Liver (tissue), 9 donors: Measurements from ENCODE around the gene SF3B3. TPM values are rescaled to one million over a fixed set of nuclear protein-coding genes. Genes with fewer than 3 reads are reported as not detected.
A peak's percentile ranks its signal among the peaks of the same experiment; 100 is the strongest.

Experiments used
- DNase-seq: peaks from one replicate; pipeline ENCODE4 v3.0.0-alpha.2; 2017; ENCODE audit warnings: low spot score
- H3K27ac ChIP-seq, 2 donors: one replicate each; pipeline ENCODE4 v1.7.0; 2013; ENCODE audit warnings: inconsistent platforms in 2 of 2, low read length in 2 of 2, control low read depth in 1 of 2, low read depth in 1 of 2, mild to moderate bottlenecking in 1 of 2
- H3K27me3 ChIP-seq, 4 donors: one replicate each; pipeline versions ENCODE4 v1.6.1 to v1.7.0; 2013; ENCODE audit warnings: low read length in 3 of 4, inconsistent platforms in 1 of 4, mild to moderate bottlenecking in 1 of 4, moderate library complexity in 1 of 4; ENCODE audit not compliant: control insufficient read depth in 4 of 4, insufficient read depth in 4 of 4
- H3K36me3 ChIP-seq, 4 donors: one replicate each; pipeline versions ENCODE4 v1.6.1 to v1.7.0; 2013; ENCODE audit warnings: low read length in 3 of 4, mild to moderate bottlenecking in 3 of 4, low read depth in 1 of 4, moderate library complexity in 1 of 4; ENCODE audit not compliant: control insufficient read depth in 4 of 4, insufficient read depth in 3 of 4
- H3K4me1 ChIP-seq, 4 donors: one replicate each; pipeline versions ENCODE4 v1.6.1 to v1.7.0; 2013; ENCODE audit warnings: low read length in 3 of 4, mild to moderate bottlenecking in 3 of 4, moderate library complexity in 1 of 4; ENCODE audit not compliant: control insufficient read depth in 4 of 4, insufficient read depth in 4 of 4
- H3K4me3 ChIP-seq, 3 donors: one replicate each; pipeline versions ENCODE4 v1.6.1 to v1.7.0; 2013; ENCODE audit warnings: low read length in 3 of 3, control low read depth in 1 of 3, low read depth in 1 of 3, mild to moderate bottlenecking in 1 of 3
- H3K9ac ChIP-seq, 2 donors: one replicate each; pipeline ENCODE4 v1.7.0; 2013; ENCODE audit warnings: low read length in 2 of 2, mild to moderate bottlenecking in 2 of 2, moderate library complexity in 2 of 2, control low read depth in 1 of 2, low read depth in 1 of 2
- H3K9me3 ChIP-seq, 4 donors: one replicate each; pipeline versions ENCODE4 v1.6.1 to v1.7.0; 2013; ENCODE audit warnings: low read length in 3 of 4; ENCODE audit not compliant: control insufficient read depth in 4 of 4
- CTCF ChIP-seq: fragments of 150-350 bp; IDR thresholded peaks from 2 replicates; pipeline ENCODE4 v1.5.1; 2017; ENCODE audit warnings: improper control_type of control experiment, low read depth, low read length; ENCODE audit not compliant: missing input control
- EGR1 ChIP-seq, 2 donors: IDR thresholded peaks; 2 replicates each; pipeline ENCODE4 v1.6.1; 2016 to 2018; ENCODE audit warnings: antibody characterized with exemption in 2 of 2, low read depth in 2 of 2
- FOXA1 ChIP-seq: IDR thresholded peaks from 2 replicates; pipeline ENCODE4 v1.6.1; 2016; ENCODE audit warnings: antibody characterized with exemption
- FOXA2 ChIP-seq: IDR thresholded peaks from 2 replicates; pipeline ENCODE4 v1.6.1; 2016; ENCODE audit warnings: antibody characterized with exemption
- GABPA ChIP-seq, 2 donors: IDR thresholded peaks in 1 of 2; conservative IDR thresholded peaks in 1 of 2; 2 replicates each; pipeline ENCODE4 v1.6.1; 2016; ENCODE audit warnings: antibody characterized with exemption in 2 of 2, mild to moderate bottlenecking in 1 of 2, moderate library complexity in 1 of 2
- HNF4A ChIP-seq, 2 donors: conservative IDR thresholded peaks; 2 replicates each; pipeline ENCODE4 v1.6.1; 2016; ENCODE audit warnings: antibody characterized with exemption in 2 of 2, mild to moderate bottlenecking in 2 of 2
- HNF4G ChIP-seq: IDR thresholded peaks from 2 replicates; pipeline ENCODE4 v1.6.1; 2016; ENCODE audit warnings: antibody characterized with exemption
- JUND ChIP-seq, 2 donors: IDR thresholded peaks; 2 replicates each; pipeline ENCODE4 v1.6.1; 2016; ENCODE audit warnings: antibody characterized with exemption in 2 of 2
- MAX ChIP-seq: IDR thresholded peaks from 2 replicates; pipeline ENCODE4 v1.6.1; 2016; ENCODE audit warnings: antibody characterized with exemption
- NR2F2 ChIP-seq: IDR thresholded peaks from 2 replicates; pipeline ENCODE4 v1.6.1; 2016; ENCODE audit warnings: antibody characterized with exemption
- RAD21 ChIP-seq, 2 donors: IDR thresholded peaks; 2 replicates each; pipeline ENCODE4 v1.6.1; 2016; ENCODE audit warnings: antibody characterized with exemption in 2 of 2, mild to moderate bottlenecking in 2 of 2
- REST ChIP-seq: IDR thresholded peaks from 2 replicates; pipeline ENCODE4 v1.6.1; 2016; ENCODE audit warnings: antibody characterized with exemption, mild to moderate bottlenecking
- RXRA ChIP-seq, 2 donors: IDR thresholded peaks; 2 replicates each; pipeline ENCODE4 v1.6.1; 2017 to 2018; ENCODE audit warnings: antibody characterized with exemption in 2 of 2, mild to moderate bottlenecking in 1 of 2
- SP1 ChIP-seq: IDR thresholded peaks from 2 replicates; pipeline ENCODE4 v1.6.1; 2018; ENCODE audit warnings: antibody characterized with exemption, mild to moderate bottlenecking
- TAF1 ChIP-seq: conservative IDR thresholded peaks from 2 replicates; pipeline ENCODE4 v1.6.1; 2016; ENCODE audit warnings: antibody characterized with exemption, mild to moderate bottlenecking
- YY1 ChIP-seq: IDR thresholded peaks from 2 replicates; pipeline ENCODE4 v1.6.1; 2016; ENCODE audit warnings: antibody characterized with exemption, mild to moderate bottlenecking
- ZBTB33 ChIP-seq: IDR thresholded peaks from 2 replicates; pipeline ENCODE4 v1.6.1; 2016; ENCODE audit warnings: antibody characterized with exemption
- WGBS: extraction: QIAGEN DNeasy Blood & Tissue Kit; methylation state at CpG from one replicate; pipeline ENCODE4 v1.1.7; 2013; 5-methylcytosine and 5-hydroxymethylcytosine counted together
- polyA plus RNA-seq, 2 donors: library from polyadenylated mRNA; stranded (reverse) in 1 of 2; unstranded in 1 of 2; fragments of 200-250 nt in 1 of 2; fragments of >200 nt in 1 of 2; fragmentation: Nextera tagmentation in 1 of 2; extraction: Ambion mirVana in 1 of 2; gene quantifications; one replicate each; pipeline versions ENCODE4 v1.2.1 to v1.2.3, GENCODE V29; 2013 to 2015
- total RNA-seq, 2 donors: library from RNA; depleted of rRNA; stranded (reverse); fragments of >200 nt; gene quantifications; one replicate each; pipeline ENCODE4 v1.2.3, GENCODE V29; 2014
- TF ChIP-seq, protein P1 (sequence below): IDR thresholded peaks from 2 replicates; pipeline ENCODE4 v1.6.1; 2016; ENCODE audit warnings: antibody characterized with exemption
- donor health status: healthy.
- donor health status: healthy.
- donor health status: healthy.
- donor health status: healthy.
- donor health status: healthy.

The SF3B3 gene
- total and polyA plus RNA-seq, 4 donors, result 38.9 to 77.8 (median 53.2) TPM

DNA sequence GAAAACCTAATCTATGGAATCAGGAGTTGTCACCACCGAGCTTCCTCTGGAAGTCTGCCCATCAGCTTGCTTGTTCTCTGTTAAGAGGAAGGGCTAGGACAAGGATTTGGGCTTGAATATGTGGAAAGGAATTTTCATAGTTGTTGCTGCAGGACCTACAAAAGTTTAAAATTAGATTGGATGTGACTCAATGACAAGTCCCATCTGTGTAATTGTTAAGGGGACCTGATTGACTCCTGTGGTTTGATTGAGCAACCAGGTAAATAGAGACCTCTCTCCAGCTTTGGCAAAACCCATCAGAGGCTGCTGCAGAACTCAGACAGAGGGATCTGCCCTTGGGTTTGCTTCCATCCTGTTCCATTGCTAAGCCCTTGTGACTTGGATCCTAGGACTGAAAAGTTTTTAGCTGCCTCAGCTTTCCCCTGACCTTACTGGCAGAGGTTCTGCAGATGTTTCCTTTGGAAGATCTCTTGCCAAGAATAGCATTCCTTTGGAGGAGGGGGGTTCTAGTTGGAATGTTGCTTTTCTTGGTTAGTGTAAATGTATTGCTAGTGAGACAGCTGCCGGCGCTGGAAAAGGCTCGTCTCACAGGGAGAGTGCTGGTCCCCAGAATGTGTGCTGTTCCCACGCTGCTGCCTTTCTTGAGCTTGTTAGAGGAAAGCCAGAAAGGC lies 50.0 kb downstream of the SF3B3 start:
- peak overlapping the region; percentile 6 to 43 for H3K27ac ChIP-seq
- H3K36me3 ChIP-seq, result peaks cover 12 to 48% (median 41%) of the 10 kb centered on the region in 4 donors
- peaks cover 0 to 5% (median 3%) of the 10 kb centered on the region in 4 donors for H3K4me1 ChIP-seq

More for the DNA sequence above, 50.0 kb downstream of the SF3B3 start:
- Histone ChIP-seq H3K4me3 (no peak overlapping the region), H3K9ac (no peak overlapping the region), H3K9me3 (no peaks in the 10 kb centered on the region), H3K27me3 (no peaks in the 10 kb centered on the region)
- WGBS, result 72% methylated on average over 5 of the region's 5 CpGs
- DNase-seq, result no peak
- no peak for TF ChIP-seq MAX
- no peak for TF ChIP-seq YY1
- TF ChIP-seq FOXA2, result peak; percentile 16
- TF ChIP-seq GABPA (IDR thresholded peaks at IDR 0.05 in 1 of 2, conservative IDR thresholded peaks at IDR 0.05 in 1 of 2), result no peak
- TF ChIP-seq SP1, result peak; percentile 46
- TF ChIP-seq FOXA1, result no peak
- TF ChIP-seq NR2F2, result peak; percentile 98
- peak; percentile 33 to 38 for TF ChIP-seq RXRA (IDR thresholded peaks at IDR 0.05)
- no peak for TF ChIP-seq ZBTB33
- TF ChIP-seq, protein P1, sequence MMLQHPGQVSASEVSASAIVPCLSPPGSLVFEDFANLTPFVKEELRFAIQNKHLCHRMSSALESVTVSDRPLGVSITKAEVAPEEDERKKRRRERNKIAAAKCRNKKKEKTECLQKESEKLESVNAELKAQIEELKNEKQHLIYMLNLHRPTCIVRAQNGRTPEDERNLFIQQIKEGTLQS, result no peak
- TF ChIP-seq HNF4A (conservative IDR thresholded peaks at IDR 0.05), result no peak
- peak in 1 of 2 donors; percentile 40 for TF ChIP-seq JUND (IDR thresholded peaks at IDR 0.05)
- TF ChIP-seq TAF1, result no peak
- no peak for TF ChIP-seq CTCF
- peak; percentile 26 to 33 for TF ChIP-seq RAD21 (IDR thresholded peaks at IDR 0.05)
- TF ChIP-seq REST, result no peak
- TF ChIP-seq HNF4G, result no peak
- no peak for TF ChIP-seq EGR1 (IDR thresholded peaks at IDR 0.05; ENCODE audit: low read depth in 2 of 2)
